Measurements from ENCODE around the gene STX12. TPM values are rescaled to one million over a fixed set of nuclear protein-coding genes. Genes with fewer than 3 reads are reported as not detected.

The STX12 gene
- 20.2 and 28.3 TPM in 2 replicates for total RNA-seq

GRCh38 chr1:27772932-27773825 is at the start of gene STX12:
STX12 (plus strand) TSS chr1:27773219; CDS start chr1:27773308, 89 bp downstream.

GRCh38 chr1:27725374-27726172 is 47.4 kb upstream of the STX12 start, which contains the start of gene FAM76A:
FAM76A (plus strand) TSS chr1:27725961; CDS start chr1:27726081, 120 bp downstream.

GRCh38 chr1:27830621-27831440 is 57.8 kb downstream of the STX12 start, which contains the start of gene PPP1R8:
PPP1R8 (plus strand) TSS chr1:27830782; CDS start chr1:27830836, 54 bp downstream.

GRCh38 chr1:27872059-27872801 is 99.2 kb downstream of the STX12 start, which contains the start of gene THEMIS2:
THEMIS2 (plus strand) TSS chr1:27872544; CDS start chr1:27872572, 28 bp downstream.

Other genes starting within 250 kb of the STX12 start
- gene AHDC1, start 169.1 kb upstream of the STX12 start, total RNA-seq, result 7.3 and 8.4 TPM in 2 replicates
- gene FGR, start 138.0 kb upstream of the STX12 start, total RNA-seq, result 0.23 TPM in 1 of 2 replicates, not detected in the other
- 9.5 and 30.0 TPM in 2 replicates for gene IFI6, start 101.0 kb upstream of the STX12 start, total RNA-seq
- gene FAM76A, start 47.3 kb upstream of the STX12 start, total RNA-seq, result 10.3 and 13.4 TPM in 2 replicates
- gene PPP1R8, start 57.6 kb downstream of the STX12 start, total RNA-seq, result 28.7 and 41.9 TPM in 2 replicates
- gene THEMIS2, start 99.3 kb downstream of the STX12 start, total RNA-seq, result 3.6 and 9.0 TPM in 2 replicates
- gene RPA2, start 141.4 kb downstream of the STX12 start, total RNA-seq, result 27.3 and 31.9 TPM in 2 replicates
- 0.91 and 1.4 TPM in 2 replicates for gene SMPDL3B, start 161.8 kb downstream of the STX12 start, total RNA-seq
- 2.9 and 4.7 TPM in 2 replicates for gene XKR8, start 186.8 kb downstream of the STX12 start, total RNA-seq